Stimulated activated effector memory CD8-positive, alpha-beta T cell treated with anti-CD3 and anti-CD28 coated beads, Interleukin-12 subunit alpha, Interleukin-12 subunit beta, amount 100 ng/mL, for 72 hours (primary cell): ENCODE data around the gene PRKCQ.

ENCODE experiments used
- ATAC-seq: fragments of 150-1000 bp; cut with Tn5 transposase; 2 replicates; pipeline ENCODE4 v1.10.0; 2021
- DNase-seq, 2 donors: peaks; one replicate each; pipeline ENCODE4 v3.0.0; 2021 to 2022; ENCODE audit warnings: low spot score in 2 of 2
- H3K27ac Mint-ChIP-seq: one replicate; pipeline ENCODE4 v1.8.0; 2022; ENCODE audit warnings: mild to moderate bottlenecking, mixed read lengths
- H3K36me3 Mint-ChIP-seq: one replicate; pipeline ENCODE4 v1.8.0; 2022; ENCODE audit warnings: mild to moderate bottlenecking, mixed read lengths
- H3K4me1 Mint-ChIP-seq: one replicate; pipeline ENCODE4 v1.8.0; 2022; ENCODE audit warnings: mixed read lengths
- H3K4me3 Mint-ChIP-seq: one replicate; pipeline ENCODE4 v1.8.0; 2022; ENCODE audit warnings: mild to moderate bottlenecking, mixed read lengths
- H3K9me3 Mint-ChIP-seq: one replicate; pipeline ENCODE4 v1.8.0; 2022; ENCODE audit warnings: mixed read lengths

The PRKCQ gene

GRCh38 chr10:6423004-6423403 lies 157.1 kb downstream of the PRKCQ start:
- H3K27ac Mint-ChIP-seq: peak overlapping the region; percentile 95
- peaks cover 34% of the 10 kb centered on the region for H3K4me1 Mint-ChIP-seq
- no peak for DNase-seq
- peak overlapping the region; percentile 42 for H3K4me3 Mint-ChIP-seq
- ATAC-seq: peak; percentile 96
- peaks cover 3% of the 10 kb centered on the region for H3K9me3 Mint-ChIP-seq
- peaks cover 53% of the 10 kb centered on the region for H3K36me3 Mint-ChIP-seq

GRCh38 chr10:6418613-6419216 lies 161.4 kb downstream of the PRKCQ start:
- Mint-ChIP-seq H3K4me3 (no peak overlapping the region), H3K4me1 (peaks cover 15% of the 10 kb centered on the region), H3K9me3 (peaks cover 3% of the 10 kb centered on the region), H3K36me3 (peaks cover 10% of the 10 kb centered on the region), H3K27ac (no peak overlapping the region)
- no peak for ATAC-seq
- DNase-seq: no peak

GRCh38 chr10:6418167-6418566 lies 161.9 kb downstream of the PRKCQ start:
- no peak overlapping the region for H3K27ac Mint-ChIP-seq
- H3K4me3 Mint-ChIP-seq: no peak overlapping the region
- DNase-seq (no peak), ATAC-seq (no peak)
- H3K4me1 Mint-ChIP-seq: peaks cover 10% of the 10 kb centered on the region
- peaks cover 3% of the 10 kb centered on the region for H3K9me3 Mint-ChIP-seq
- H3K36me3 Mint-ChIP-seq: peaks cover 5% of the 10 kb centered on the region

- Mint-ChIP-seq H3K4me1 (no peaks in the 10 kb centered on the region), H3K9me3 (peaks cover 3% of the 10 kb centered on the region), H3K27ac (no peak overlapping the region), H3K36me3 (no peaks in the 10 kb centered on the region), H3K4me3 (no peak overlapping the region)
- peak; percentile 69 for ATAC-seq
- no peak for DNase-seq
Measured at GRCh38 chr10:6416892-6417512, 163.1 kb downstream of the PRKCQ start.

- DNase-seq: no peak
- H3K4me1 Mint-ChIP-seq: peaks cover 30% of the 10 kb centered on the region
- no peaks in the 10 kb centered on the region for H3K9me3 Mint-ChIP-seq
- no peak overlapping the region for H3K27ac Mint-ChIP-seq
- no peak for ATAC-seq
- no peak overlapping the region for H3K4me3 Mint-ChIP-seq
- H3K36me3 Mint-ChIP-seq: no peaks in the 10 kb centered on the region
Measured at GRCh38 chr10:6411436-6411835, 168.6 kb downstream of the PRKCQ start.

- ATAC-seq (no peak), DNase-seq (no peak)
- H3K36me3 Mint-ChIP-seq: no peaks in the 10 kb centered on the region
- H3K4me1 Mint-ChIP-seq: peaks cover 31% of the 10 kb centered on the region
- H3K27ac Mint-ChIP-seq: peak overlapping the region; percentile 96
- H3K4me3 Mint-ChIP-seq: peak overlapping the region; percentile 71
- H3K9me3 Mint-ChIP-seq: no peaks in the 10 kb centered on the region
Measured at GRCh38 chr10:6410830-6411229, 169.2 kb downstream of the PRKCQ start.

- ATAC-seq (peak; percentile 95), DNase-seq (no peak)
- Mint-ChIP-seq H3K4me3 (peak overlapping the region; percentile 71), H3K27ac (peak overlapping the region; percentile 96), H3K36me3 (no peaks in the 10 kb centered on the region), H3K9me3 (no peaks in the 10 kb centered on the region), H3K4me1 (peaks cover 31% of the 10 kb centered on the region)
Measured at GRCh38 chr10:6409971-6410643, 170.0 kb downstream of the PRKCQ start.

GRCh38 chr10:6408799-6409198 lies 171.3 kb downstream of the PRKCQ start:
- H3K4me1 Mint-ChIP-seq: peaks cover 31% of the 10 kb centered on the region
- peak overlapping the region; percentile 96 for H3K27ac Mint-ChIP-seq
- H3K9me3 Mint-ChIP-seq: no peaks in the 10 kb centered on the region
- DNase-seq: no peak
- peak overlapping the region; percentile 71 for H3K4me3 Mint-ChIP-seq
- no peak for ATAC-seq
- no peaks in the 10 kb centered on the region for H3K36me3 Mint-ChIP-seq

- H3K36me3 Mint-ChIP-seq: peaks cover under 1% of the 10 kb centered on the region
- H3K27ac Mint-ChIP-seq: no peak overlapping the region
- DNase-seq (no peak), ATAC-seq (peak; percentile 6)
- peaks cover 40% of the 10 kb centered on the region for H3K4me1 Mint-ChIP-seq
- peak overlapping the region; percentile 34 for H3K4me3 Mint-ChIP-seq
- no peaks in the 10 kb centered on the region for H3K9me3 Mint-ChIP-seq
Measured at GRCh38 chr10:6407034-6407721, 172.9 kb downstream of the PRKCQ start.

- peak; percentile 66 for ATAC-seq
- Mint-ChIP-seq H3K36me3 (peaks cover 8% of the 10 kb centered on the region), H3K4me1 (peaks cover 48% of the 10 kb centered on the region), H3K4me3 (peak overlapping the region; percentile 34), H3K27ac (peak overlapping the region; percentile 9), H3K9me3 (no peaks in the 10 kb centered on the region)
- DNase-seq: no peak
Measured at GRCh38 chr10:6406220-6407033, 173.6 kb downstream of the PRKCQ start.

- Mint-ChIP-seq H3K9me3 (no peaks in the 10 kb centered on the region), H3K27ac (peak overlapping the region; percentile 76), H3K4me1 (peaks cover 48% of the 10 kb centered on the region), H3K36me3 (peaks cover 8% of the 10 kb centered on the region), H3K4me3 (no peak overlapping the region)
- DNase-seq: no peak
- ATAC-seq: no peak
Measured at GRCh38 chr10:6405713-6406112, 174.4 kb downstream of the PRKCQ start.

GRCh38 chr10:6404127-6405072 lies 175.7 kb downstream of the PRKCQ start:
- peak overlapping the region; percentile 76 for H3K27ac Mint-ChIP-seq
- peaks cover 37% of the 10 kb centered on the region for H3K4me1 Mint-ChIP-seq
- H3K36me3 Mint-ChIP-seq: peaks cover 8% of the 10 kb centered on the region
- no peaks in the 10 kb centered on the region for H3K9me3 Mint-ChIP-seq
- H3K4me3 Mint-ChIP-seq: no peak overlapping the region
- DNase-seq (no peak), ATAC-seq (no peak)

- Mint-ChIP-seq H3K4me1 (peaks cover 31% of the 10 kb centered on the region), H3K9me3 (no peaks in the 10 kb centered on the region), H3K36me3 (peaks cover 8% of the 10 kb centered on the region), H3K4me3 (no peak overlapping the region), H3K27ac (no peak overlapping the region)
- ATAC-seq (no peak), DNase-seq (no peak)
Measured at GRCh38 chr10:6402960-6403359, 177.1 kb downstream of the PRKCQ start.

GRCh38 chr10:6402349-6402709 lies 177.7 kb downstream of the PRKCQ start:
- no peak for ATAC-seq
- Mint-ChIP-seq H3K4me3 (no peak overlapping the region), H3K4me1 (peaks cover 27% of the 10 kb centered on the region), H3K9me3 (no peaks in the 10 kb centered on the region), H3K27ac (peak overlapping the region; percentile 48), H3K36me3 (peaks cover 8% of the 10 kb centered on the region)
- no peak for DNase-seq
